MM.1S (cell line): ENCODE data around the gene PDX1.
A peak's percentile ranks its signal among the peaks of the same experiment; 100 is the strongest.

Experiments used
- DNase-seq: peaks from one replicate; pipeline ENCODE4 v3.0.0-alpha.2; 2015
- H2AFZ ChIP-seq: fragments of 300-600 bp; sonication (generic); 2 replicates; pipeline ENCODE4 v1.6.0; 2016; ENCODE audit warnings: antibody characterized with exemption, low read length
- H3F3A ChIP-seq: fragments of 300-600 bp; sonication (generic); 2 replicates; pipeline ENCODE4 v1.6.1; 2016; ENCODE audit warnings: mild to moderate bottlenecking, antibody characterized with exemption, low read length, moderate library complexity, mixed read lengths; ENCODE audit not compliant: insufficient read depth
- H3K27ac ChIP-seq: fragments of 300-600 bp; sonication (generic); 2 replicates; pipeline ENCODE4 v1.5.1; 2016; ENCODE audit warnings: mild to moderate bottlenecking, low read length
- H3K27me3 ChIP-seq: fragments of 300-600 bp; sonication (generic); replicated peaks from 2 replicates; pipeline ENCODE4 v1.6.0; 2016; ENCODE audit warnings: low read length; ENCODE audit not compliant: insufficient read depth
- H3K36me3 ChIP-seq: fragments of 300-600 bp; sonication (generic); replicated peaks from 2 replicates; pipeline ENCODE4 v1.6.1; 2016; ENCODE audit warnings: mild to moderate bottlenecking, low read length, mixed read lengths; ENCODE audit not compliant: insufficient read depth
- H3K4me1 ChIP-seq: fragments of 300-600 bp; sonication (generic); 2 replicates; pipeline ENCODE4 v1.6.1; 2016; ENCODE audit warnings: low read length, mixed read lengths
- H3K4me2 ChIP-seq: fragments of 300-600 bp; sonication (generic); 2 replicates; pipeline ENCODE4 v1.6.0; 2016; ENCODE audit warnings: low read depth, low read length
- H3K4me3 ChIP-seq: fragments of 300-600 bp; sonication (generic); 2 replicates; pipeline ENCODE4 v1.5.1; 2016; ENCODE audit warnings: low read length, mixed read lengths
- H3K79me2 ChIP-seq: fragments of 300-600 bp; sonication (generic); 2 replicates; pipeline ENCODE4 v1.6.1; 2016; ENCODE audit warnings: mixed run types, low read length, mixed read lengths
- H3K9ac ChIP-seq: fragments of 300-600 bp; sonication (generic); 2 replicates; pipeline ENCODE4 v1.6.1; 2016; ENCODE audit warnings: low read length, mixed read lengths
- H3K9me2 ChIP-seq: fragments of 300-600 bp; sonication (generic); replicated peaks from 2 replicates; pipeline ENCODE4 v1.6.1; 2016; ENCODE audit warnings: mild to moderate bottlenecking, low read length, mixed read lengths; ENCODE audit not compliant: insufficient read depth
- H3K9me3 ChIP-seq: fragments of 300-600 bp; sonication (generic); replicated peaks from 2 replicates; pipeline ENCODE4 v1.6.1; 2016; ENCODE audit warnings: mild to moderate bottlenecking, low read length, mixed read lengths; ENCODE audit not compliant: insufficient read depth
- H4K20me1 ChIP-seq: fragments of 300-600 bp; sonication (generic); 2 replicates; pipeline ENCODE4 v1.6.1; 2016; ENCODE audit warnings: mild to moderate bottlenecking, low read length, moderate library complexity, mixed read lengths; ENCODE audit not compliant: insufficient read depth
- EZH2 ChIP-seq: fragments of 300-600 bp; sonication (generic); optimal IDR thresholded peaks from 2 replicates; pipeline ENCODE3; 2017; ENCODE audit warnings: low read depth, mild to moderate bottlenecking, antibody characterized with exemption, low read length, mixed read lengths
- EZH2phosphoT487 ChIP-seq: fragments of 300-600 bp; sonication (generic); IDR thresholded peaks from 2 replicates; pipeline ENCODE4 v1.6.1; 2018; ENCODE audit warnings: antibody characterized with exemption, low read length
- TF ChIP-seq, protein P1 (sequence below): fragments of 300-600 bp; sonication (generic); IDR thresholded peaks from 2 replicates; pipeline ENCODE4 v1.5.1; 2016; ENCODE audit warnings: antibody characterized with exemption, low read length, mixed read lengths

Gene PDX1

DNA sequence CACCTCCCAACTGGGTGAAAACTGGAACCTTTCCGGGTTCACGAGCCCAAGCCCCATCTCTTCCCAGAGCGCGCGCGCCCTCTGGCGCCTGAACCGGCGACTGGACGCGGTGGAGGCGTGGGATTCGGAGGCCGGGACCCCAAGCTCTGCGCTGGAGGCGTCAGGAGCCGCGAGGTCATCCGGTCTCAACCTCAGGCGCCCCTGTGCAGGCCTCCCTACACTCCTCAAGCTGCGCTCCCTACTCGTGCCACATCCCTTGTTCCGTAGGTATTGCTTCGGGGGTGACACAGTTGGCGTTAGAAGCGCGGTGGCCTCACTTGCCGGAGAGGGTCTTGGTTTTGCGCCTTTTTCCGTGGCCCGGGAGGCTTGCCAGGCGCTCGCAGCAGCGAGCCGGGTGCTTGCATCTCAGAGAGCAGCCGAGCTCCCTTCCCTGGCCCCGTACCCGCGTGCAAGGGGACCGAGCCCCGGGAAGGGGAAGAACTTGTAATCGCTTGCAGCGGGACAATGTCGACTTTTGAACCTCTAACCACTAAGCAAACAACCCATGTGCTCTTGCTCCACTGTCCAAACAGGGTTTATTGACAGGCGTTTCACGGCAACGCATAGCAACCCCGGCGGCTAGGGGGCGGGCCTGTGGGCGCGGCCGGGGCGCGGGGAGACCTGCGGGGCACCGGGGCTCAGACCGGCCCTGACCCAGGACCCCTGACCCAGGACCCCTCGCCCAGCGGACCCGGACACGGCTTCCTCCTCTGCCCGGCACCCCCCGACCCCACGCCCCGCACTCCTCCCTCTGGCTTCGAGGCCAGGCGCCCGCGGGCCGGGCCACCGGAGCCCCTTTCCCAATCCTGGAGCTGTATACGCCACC lies 40.8 kb downstream of the PDX1 start:
- Histone ChIP-seq H3K9ac (no peak overlapping the region), H4K20me1 (no peaks in the 10 kb centered on the region)
- no peak for TF ChIP-seq EZH2phosphoT487
- TF ChIP-seq, protein P1, sequence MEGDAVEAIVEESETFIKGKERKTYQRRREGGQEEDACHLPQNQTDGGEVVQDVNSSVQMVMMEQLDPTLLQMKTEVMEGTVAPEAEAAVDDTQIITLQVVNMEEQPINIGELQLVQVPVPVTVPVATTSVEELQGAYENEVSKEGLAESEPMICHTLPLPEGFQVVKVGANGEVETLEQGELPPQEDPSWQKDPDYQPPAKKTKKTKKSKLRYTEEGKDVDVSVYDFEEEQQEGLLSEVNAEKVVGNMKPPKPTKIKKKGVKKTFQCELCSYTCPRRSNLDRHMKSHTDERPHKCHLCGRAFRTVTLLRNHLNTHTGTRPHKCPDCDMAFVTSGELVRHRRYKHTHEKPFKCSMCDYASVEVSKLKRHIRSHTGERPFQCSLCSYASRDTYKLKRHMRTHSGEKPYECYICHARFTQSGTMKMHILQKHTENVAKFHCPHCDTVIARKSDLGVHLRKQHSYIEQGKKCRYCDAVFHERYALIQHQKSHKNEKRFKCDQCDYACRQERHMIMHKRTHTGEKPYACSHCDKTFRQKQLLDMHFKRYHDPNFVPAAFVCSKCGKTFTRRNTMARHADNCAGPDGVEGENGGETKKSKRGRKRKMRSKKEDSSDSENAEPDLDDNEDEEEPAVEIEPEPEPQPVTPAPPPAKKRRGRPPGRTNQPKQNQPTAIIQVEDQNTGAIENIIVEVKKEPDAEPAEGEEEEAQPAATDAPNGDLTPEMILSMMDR: peak; percentile 32

DNA sequence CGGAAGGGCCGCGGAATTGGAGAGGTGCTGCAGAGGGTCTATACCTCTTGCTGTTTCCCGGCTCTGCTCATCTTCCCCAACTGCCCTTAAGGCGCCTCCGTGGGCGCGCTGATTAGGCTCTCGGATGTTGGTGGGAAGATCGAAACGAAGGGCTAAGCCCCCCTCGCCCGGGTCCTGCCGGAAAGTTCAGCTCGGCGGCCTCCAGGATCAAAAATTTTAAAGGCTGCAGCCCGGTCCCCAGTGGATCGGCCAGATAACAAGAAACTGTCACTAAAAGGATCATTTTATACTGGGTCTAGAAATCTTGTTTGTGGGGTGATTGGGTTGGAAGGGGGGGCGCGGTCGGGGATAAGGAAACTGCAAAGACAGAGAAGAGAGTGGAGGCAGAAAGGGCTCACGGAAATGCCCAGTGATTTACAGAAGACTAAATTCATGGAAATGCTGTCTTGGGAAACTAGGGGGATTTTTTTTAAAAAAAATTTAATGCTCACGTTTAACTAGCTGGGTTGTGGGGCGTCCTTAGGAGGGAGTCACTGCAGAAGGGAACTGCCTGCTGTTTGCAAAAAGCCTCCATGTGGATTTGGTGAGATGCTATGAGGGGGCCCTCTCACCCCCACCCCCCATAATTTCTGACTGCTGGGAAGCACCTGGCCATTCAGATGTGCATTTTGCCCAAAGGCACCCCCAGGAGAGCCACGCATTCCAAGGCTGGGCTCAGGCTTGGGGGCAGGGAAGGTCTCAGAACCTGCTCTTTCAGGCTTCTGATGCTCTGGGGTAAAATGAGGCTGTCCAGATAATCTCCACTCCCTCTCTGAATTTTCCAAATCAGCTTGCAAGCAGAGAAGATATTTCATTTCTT lies 41.7 kb downstream of the PDX1 start:
- H3K27ac ChIP-seq: no peak overlapping the region
- no peaks in the 10 kb centered on the region for H3K9me3 ChIP-seq
- H3K79me2 ChIP-seq: no peaks in the 10 kb centered on the region
- no peak for TF ChIP-seq EZH2
- TF ChIP-seq EZH2phosphoT487: no peak
- TF ChIP-seq, protein P1: no peak
- no peaks in the 10 kb centered on the region for H4K20me1 ChIP-seq
- H3K9me2 ChIP-seq: no peaks in the 10 kb centered on the region
- H3K27me3 ChIP-seq: no peaks in the 10 kb centered on the region
- no peaks in the 10 kb centered on the region for H3K4me1 ChIP-seq
- no peaks in the 10 kb centered on the region for H3F3A ChIP-seq
- H3K36me3 ChIP-seq: no peaks in the 10 kb centered on the region
- no peak overlapping the region for H3K4me3 ChIP-seq
- H3K4me2 ChIP-seq: no peak overlapping the region
- H3K9ac ChIP-seq: no peak overlapping the region
- H2AFZ ChIP-seq: no peak overlapping the region
- DNase-seq: no peak

More for the DNA sequence above, 40.8 kb downstream of the PDX1 start:
- Histone ChIP-seq H3K4me2 (peak overlapping the region; percentile 13; the same call in 1 of the 2 replicates), H3K9me2 (no peaks in the 10 kb centered on the region), H3K79me2 (no peaks in the 10 kb centered on the region), H3K27me3 (no peaks in the 10 kb centered on the region), H3K4me1 (no peaks in the 10 kb centered on the region), H3K27ac (no peak overlapping the region), H2AFZ (0 out of 2 replicates have a peak overlapping the region, but pooled peaks have one; percentile 19), H3K9me3 (no peaks in the 10 kb centered on the region), H3K36me3 (no peaks in the 10 kb centered on the region), H3K4me3 (no peak overlapping the region), H3F3A (no peaks in the 10 kb centered on the region)
- peak; percentile 10 for DNase-seq

- H3K4me3 ChIP-seq: no peak overlapping the region
- no peaks in the 10 kb centered on the region for H4K20me1 ChIP-seq
- H3K4me1 ChIP-seq: no peaks in the 10 kb centered on the region
- no peak overlapping the region for H3K4me2 ChIP-seq
- no peak overlapping the region for H2AFZ ChIP-seq
- H3K9ac ChIP-seq: no peak overlapping the region
- no peaks in the 10 kb centered on the region for H3F3A ChIP-seq
- TF ChIP-seq EZH2 (no peak), EZH2phosphoT487 (no peak)
- TF ChIP-seq, protein P1: no peak
- no peaks in the 10 kb centered on the region for H3K9me2 ChIP-seq
- no peak overlapping the region for H3K27ac ChIP-seq
- H3K79me2 ChIP-seq: no peaks in the 10 kb centered on the region
- H3K27me3 ChIP-seq: no peaks in the 10 kb centered on the region; the same call in 1 of the 2 replicates
- no peak for DNase-seq
- no peaks in the 10 kb centered on the region for H3K9me3 ChIP-seq
- H3K36me3 ChIP-seq: no peaks in the 10 kb centered on the region
Measured at GRCh38 chr13:27962128-27962841, 42.5 kb downstream of the PDX1 start.
